MM.1S (cell line): ENCODE data around the gene PRMT2.

Source experiments
- DNase-seq: peaks from one replicate; pipeline ENCODE4 v3.0.0-alpha.2; 2015
- H2AFZ ChIP-seq: fragments of 300-600 bp; sonication (generic); 2 replicates; pipeline ENCODE4 v1.6.0; 2016; ENCODE audit warnings: antibody characterized with exemption, low read length
- H3F3A ChIP-seq: fragments of 300-600 bp; sonication (generic); 2 replicates; pipeline ENCODE4 v1.6.1; 2016; ENCODE audit warnings: mild to moderate bottlenecking, antibody characterized with exemption, low read length, moderate library complexity, mixed read lengths; ENCODE audit not compliant: insufficient read depth
- H3K27ac ChIP-seq: fragments of 300-600 bp; sonication (generic); 2 replicates; pipeline ENCODE4 v1.5.1; 2016; ENCODE audit warnings: mild to moderate bottlenecking, low read length
- H3K27me3 ChIP-seq: fragments of 300-600 bp; sonication (generic); replicated peaks from 2 replicates; pipeline ENCODE4 v1.6.0; 2016; ENCODE audit warnings: low read length; ENCODE audit not compliant: insufficient read depth
- H3K36me3 ChIP-seq: fragments of 300-600 bp; sonication (generic); replicated peaks from 2 replicates; pipeline ENCODE4 v1.6.1; 2016; ENCODE audit warnings: mild to moderate bottlenecking, low read length, mixed read lengths; ENCODE audit not compliant: insufficient read depth
- H3K4me1 ChIP-seq: fragments of 300-600 bp; sonication (generic); 2 replicates; pipeline ENCODE4 v1.6.1; 2016; ENCODE audit warnings: low read length, mixed read lengths
- H3K4me2 ChIP-seq: fragments of 300-600 bp; sonication (generic); 2 replicates; pipeline ENCODE4 v1.6.0; 2016; ENCODE audit warnings: low read depth, low read length
- H3K4me3 ChIP-seq: fragments of 300-600 bp; sonication (generic); 2 replicates; pipeline ENCODE4 v1.5.1; 2016; ENCODE audit warnings: low read length, mixed read lengths
- H3K79me2 ChIP-seq: fragments of 300-600 bp; sonication (generic); 2 replicates; pipeline ENCODE4 v1.6.1; 2016; ENCODE audit warnings: mixed run types, low read length, mixed read lengths
- H3K9ac ChIP-seq: fragments of 300-600 bp; sonication (generic); 2 replicates; pipeline ENCODE4 v1.6.1; 2016; ENCODE audit warnings: low read length, mixed read lengths
- H3K9me2 ChIP-seq: fragments of 300-600 bp; sonication (generic); replicated peaks from 2 replicates; pipeline ENCODE4 v1.6.1; 2016; ENCODE audit warnings: mild to moderate bottlenecking, low read length, mixed read lengths; ENCODE audit not compliant: insufficient read depth
- H3K9me3 ChIP-seq: fragments of 300-600 bp; sonication (generic); replicated peaks from 2 replicates; pipeline ENCODE4 v1.6.1; 2016; ENCODE audit warnings: mild to moderate bottlenecking, low read length, mixed read lengths; ENCODE audit not compliant: insufficient read depth
- H4K20me1 ChIP-seq: fragments of 300-600 bp; sonication (generic); 2 replicates; pipeline ENCODE4 v1.6.1; 2016; ENCODE audit warnings: mild to moderate bottlenecking, low read length, moderate library complexity, mixed read lengths; ENCODE audit not compliant: insufficient read depth
- CTCF ChIP-seq: fragments of 300-600 bp; sonication (generic); IDR thresholded peaks from 2 replicates; pipeline ENCODE4 v1.5.1; 2016; ENCODE audit warnings: antibody characterized with exemption, low read length, mixed read lengths
- EZH2 ChIP-seq: fragments of 300-600 bp; sonication (generic); optimal IDR thresholded peaks from 2 replicates; pipeline ENCODE3; 2017; ENCODE audit warnings: low read depth, mild to moderate bottlenecking, antibody characterized with exemption, low read length, mixed read lengths
- EZH2phosphoT487 ChIP-seq: fragments of 300-600 bp; sonication (generic); IDR thresholded peaks from 2 replicates; pipeline ENCODE4 v1.6.1; 2018; ENCODE audit warnings: antibody characterized with exemption, low read length

Gene PRMT2

GRCh38 chr21:46637952-46638746 is 2.7 kb downstream of the PRMT2 start:
- H3K9me3 ChIP-seq, result no peaks in the 10 kb centered on the region
- no peaks in the 10 kb centered on the region for H3K27me3 ChIP-seq
- no peaks in the 10 kb centered on the region for H3K36me3 ChIP-seq
- no peaks in the 10 kb centered on the region for H3K9me2 ChIP-seq
- H3K4me1 ChIP-seq, result peaks cover 14% of the 10 kb centered on the region
- H4K20me1 ChIP-seq, result no peaks in the 10 kb centered on the region
- 0 out of 2 replicates have a peak, but pooled peaks cover 3% of the 10 kb centered on the region for H3K79me2 ChIP-seq
- no peak for DNase-seq
- H3K4me2 ChIP-seq, result no peak overlapping the region
- no peak overlapping the region for H3K27ac ChIP-seq
- no peak overlapping the region for H3K4me3 ChIP-seq
- H3F3A ChIP-seq, result no peaks in the 10 kb centered on the region
- H2AFZ ChIP-seq, result no peak overlapping the region
- no peak overlapping the region for H3K9ac ChIP-seq
- TF ChIP-seq CTCF (no peak), EZH2phosphoT487 (no peak)

GRCh38 chr21:46639489-46640386 is 4.3 kb downstream of the PRMT2 start:
- Histone ChIP-seq H3K9me2 (no peaks in the 10 kb centered on the region), H4K20me1 (no peaks in the 10 kb centered on the region), H3K9me3 (no peaks in the 10 kb centered on the region), H3K4me2 (no peak overlapping the region), H3K4me3 (no peak overlapping the region), H3K9ac (no peak overlapping the region), H3K36me3 (no peaks in the 10 kb centered on the region), H3K27me3 (no peaks in the 10 kb centered on the region), H3K79me2 (0 out of 2 replicates have a peak, but pooled peaks cover 3% of the 10 kb centered on the region), H3K27ac (no peak overlapping the region), H2AFZ (no peak overlapping the region), H3K4me1 (peaks cover 11% of the 10 kb centered on the region), H3F3A (no peaks in the 10 kb centered on the region)
- TF ChIP-seq CTCF (peak; percentile 39), EZH2phosphoT487 (no peak)
- no peak for DNase-seq

GRCh38 chr21:46641656-46642055 is 6.2 kb downstream of the PRMT2 start:
- no peak overlapping the region for H2AFZ ChIP-seq
- no peaks in the 10 kb centered on the region for H3K27me3 ChIP-seq
- no peaks in the 10 kb centered on the region for H3K9me3 ChIP-seq
- 0 out of 2 replicates have a peak, but pooled peaks cover under 1% of the 10 kb centered on the region for H3K4me1 ChIP-seq
- H3K79me2 ChIP-seq, result no peaks in the 10 kb centered on the region
- no peak overlapping the region for H3K9ac ChIP-seq
- no peak overlapping the region for H3K4me3 ChIP-seq
- TF ChIP-seq EZH2 (no peak), EZH2phosphoT487 (no peak), CTCF (no peak)
- H4K20me1 ChIP-seq, result no peaks in the 10 kb centered on the region
- no peaks in the 10 kb centered on the region for H3K36me3 ChIP-seq
- H3K4me2 ChIP-seq, result no peak overlapping the region
- no peak overlapping the region for H3K27ac ChIP-seq
- no peaks in the 10 kb centered on the region for H3F3A ChIP-seq
- DNase-seq, result no peak
- no peaks in the 10 kb centered on the region for H3K9me2 ChIP-seq
